Heart left ventricle (tissue), 16 donors: Measurements from ENCODE around the gene VGLL2. TPM values are rescaled to one million over a fixed set of nuclear protein-coding genes. Genes with fewer than 3 reads are reported as not detected.
A peak's percentile ranks its signal among the peaks of the same experiment; 100 is the strongest.

Experiments used
- ATAC-seq, 4 donors: fragments of 200-7000 bp; cut with Tn5 transposase; one replicate each; pipeline ENCODE4 v1.9.1; 2020 to 2022; ENCODE audit warnings: moderate library complexity in 4 of 4, mild to moderate bottlenecking in 3 of 4, moderate number of reproducible peaks in 1 of 4
- DNase-seq, 5 donors: peaks; one replicate each; pipeline ENCODE4 v3.0.0-alpha.2; 2020
- H3K27ac ChIP-seq, 12 donors: fragments of 200-600 bp; sonication (generic) in 4 of 12; one replicate each; pipeline versions ENCODE4 v1.5.0 to v1.8.0; 2016 to 2022; ENCODE audit warnings: mild to moderate bottlenecking in 2 of 12
- H3K27me3 ChIP-seq, 9 donors: fragments of 200-600 bp; sonication (generic) in 2 of 9; one replicate each; pipeline versions ENCODE4 v1.5.1 to v1.8.0; 2016 to 2022; ENCODE audit warnings: mild to moderate bottlenecking in 3 of 9
- H3K36me3 ChIP-seq, 9 donors: fragments of 200-600 bp; sonication (generic) in 2 of 9; one replicate each; pipeline versions ENCODE4 v1.5.0 to v1.8.0; 2018 to 2022; ENCODE audit warnings: mild to moderate bottlenecking in 2 of 9
- H3K4me1 ChIP-seq, 12 donors: fragments of 200-600 bp; sonication (generic) in 4 of 12; one replicate each; pipeline versions ENCODE4 v1.5.0 to v1.8.0; 2016 to 2022; ENCODE audit warnings: mild to moderate bottlenecking in 3 of 12
- H3K4me3 ChIP-seq, 12 donors: fragments of 200-600 bp; sonication (generic) in 4 of 12; one replicate each; pipeline versions ENCODE4 v1.5.0 to v1.8.0; 2017 to 2022; ENCODE audit warnings: mild to moderate bottlenecking in 9 of 12, moderate library complexity in 4 of 12
- H3K9me3 ChIP-seq, 12 donors: fragments of 200-600 bp; sonication (generic) in 4 of 12; one replicate each; pipeline versions ENCODE4 v1.5.0 to v1.8.0; 2016 to 2022; ENCODE audit warnings: mild to moderate bottlenecking in 1 of 12
- CTCF ChIP-seq, 12 donors: fragments of 200-600 bp; sonication (generic) in 4 of 12; IDR thresholded peaks; one replicate each; pipeline versions ENCODE4 v1.5.0 to v1.8.0; 2018 to 2022; ENCODE audit warnings: antibody characterized with exemption in 12 of 12, mild to moderate bottlenecking in 5 of 12
- POLR2A ChIP-seq, 2 donors: fragments of 450-650 bp; IDR thresholded peaks; one replicate each; pipeline ENCODE4 v1.6.1; 2017; ENCODE audit warnings: antibody characterized with exemption in 2 of 2, mild to moderate bottlenecking in 2 of 2, moderate library complexity in 2 of 2
- WGBS, 4 donors: extraction: QIAGEN DNeasy Blood & Tissue Kit in 2 of 4; methylation state at CpG; one replicate each; pipeline versions ENCODE4 v1.1.5 to v1.1.7; 2013 to 2018; 5-methylcytosine and 5-hydroxymethylcytosine counted together
- intact Hi-C, 10 donors: fragments of 100-400 bp; cut with DNase I; formaldehyde crosslinking; loops; one replicate each; pipeline versions ENCODE4 v1.11.1 to v1.14.2; 2022
- polyA plus RNA-seq, 2 donors: library from polyadenylated mRNA; stranded (reverse); fragments of 200-250 nt; gene quantifications; one replicate each; pipeline ENCODE4 v1.2.3, GENCODE V29; 2013
- total RNA-seq, 9 donors: library from RNA; depleted of rRNA in 2 of 9; stranded (reverse); fragments of >200 nt in 2 of 9; fragmentation: NEBNext Ultra II Directional in 3 of 9; extraction: Animal tissue kit (Norgen Biotek cat#: 25700) in 3 of 9; gene quantifications; one replicate each; pipeline versions ENCODE4 v1.1.0 to v1.2.4, GENCODE V29; 2016 to 2023
- donor health status: ischemic (EF 13 %, LVEDD 7.1; RV severe dilation, severe dysfunction).
- donor health status: healthy with polysubstance abuse.
- donor health status: DM: no; HTN: yes; CAD: no.
- donor health status: DM: no; HTN: no; CAD: no.
- donor health status: ischemic (EF 25% LVEDD 6.9; RV normal size, moderate dysfunction).
- donor health status: ischemic (EF 25% LVEDD 5.7; RV mildly dilated, moderate dysfunction).
- donor health status: healthy.
- donor health status: DM: yes; HTN: yes; CAD: no.
- donor health status: ischemic (EF 35%, LVEDD 5.7; RV mildly dilated, moderate dysfunction).
- donor health status: nonischemic (EF 11% LVEDD 7.7; RV severe dilation, severe dysfunction).
- donor health status: DM: yes; HTN: yes; CAD: no.
- donor health status: PGD.
- donor health status: ischemic (EF 29% LVEDD 5.4; RV normal size, mild dysfunction).
- donor health status: nonischemic (EF 23%, LVEDD 6.1; RV moderate dilation, normal function).

VGLL2 gene
- total and polyA plus RNA-seq, 11 donors: 0.20 to 29.3 (median 0.52) TPM; not detected in 4

DNA sequence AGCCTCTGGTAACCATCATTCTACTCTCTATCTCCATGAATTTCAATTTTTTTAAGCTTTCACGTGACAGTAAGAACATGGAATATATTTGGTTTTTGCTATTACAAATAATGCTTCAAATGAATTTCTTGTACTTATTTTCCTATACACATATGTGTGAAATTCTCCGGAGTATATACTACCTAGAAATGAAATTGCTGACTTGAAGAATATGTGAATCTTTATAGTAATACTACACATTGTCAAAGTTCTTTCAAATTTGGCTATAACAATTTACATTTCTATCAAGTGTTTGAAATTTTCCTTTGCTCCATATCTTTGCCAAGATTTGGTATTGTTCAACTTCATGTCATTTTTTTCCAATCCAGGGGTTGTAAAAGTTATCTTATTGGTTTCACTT, 11.6 kb upstream of the VGLL2 start:
- Histone ChIP-seq H3K27me3 (peaks cover 0 to 3% (median 0%) of the 10 kb centered on the region in 9 donors), H3K4me1 (no peaks in the 10 kb centered on the region), H3K9me3 (no peaks in the 10 kb centered on the region), H3K36me3 (no peaks in the 10 kb centered on the region), H3K4me3 (no peak overlapping the region), H3K27ac (no peak overlapping the region)
- 74 to 83% (median 76%) methylated on average over 2 of the region's 2 CpGs for WGBS, 4 donors
- intact Hi-C loops: no loop called here
- ATAC-seq (no peak), DNase-seq (no peak)
- TF ChIP-seq POLR2A (IDR thresholded peaks at IDR 0.05): no peak
- no peak for TF ChIP-seq CTCF (IDR thresholded peaks at IDR 0.05)

GRCh38 chr6:117262799-117263198, 2.6 kb upstream of the VGLL2 start:
- peaks cover 38 to 78% (median 70%) of the 10 kb centered on the region in 9 donors for H3K27me3 ChIP-seq
- DNase-seq: no peak
- 23 to 42% (median 31%) methylated on average over 8 of the region's 8 CpGs for WGBS, 4 donors
- peaks cover 0 to 22% (median 16%) of the 10 kb centered on the region in 12 donors for H3K4me1 ChIP-seq
- no peak overlapping the region for H3K27ac ChIP-seq
- no peak overlapping the region for H3K4me3 ChIP-seq
- no peaks in the 10 kb centered on the region for H3K9me3 ChIP-seq
- ATAC-seq: no peak
- TF ChIP-seq POLR2A (IDR thresholded peaks at IDR 0.05): no peak
- no peak for TF ChIP-seq CTCF (IDR thresholded peaks at IDR 0.05)
- H3K36me3 ChIP-seq: no peaks in the 10 kb centered on the region
- intact Hi-C loops: no loop called here

- Histone ChIP-seq H3K27ac (no peak overlapping the region), H3K9me3 (no peaks in the 10 kb centered on the region), H3K4me3 (no peak overlapping the region), H3K27me3 (peaks cover 44 to 84% (median 77%) of the 10 kb centered on the region in 9 donors), H3K36me3 (no peaks in the 10 kb centered on the region), H3K4me1 (peaks cover 0 to 22% (median 16%) of the 10 kb centered on the region in 12 donors)
- no peak for ATAC-seq
- 6 to 10% (median 8%) methylated on average over 8 to 27 of the region's 27 CpGs for WGBS, 4 donors
- intact Hi-C loops: no loop called here
- no peak for TF ChIP-seq CTCF (IDR thresholded peaks at IDR 0.05)
- TF ChIP-seq POLR2A (IDR thresholded peaks at IDR 0.05): no peak
- DNase-seq: no peak
These were observed 1.9 kb upstream of the VGLL2 start for GRCh38 chr6:117263353-117263927.

GRCh38 chr6:117264369-117264691, 1.0 kb upstream of the VGLL2 start:
- peak overlapping the region; percentile 16 to 54 (median 41) for H3K4me3 ChIP-seq
- intact Hi-C loops: no loop called here
- peaks cover 50 to 93% (median 85%) of the 10 kb centered on the region in 9 donors for H3K27me3 ChIP-seq
- no peak for ATAC-seq
- peaks cover 0 to 22% (median 16%) of the 10 kb centered on the region in 12 donors for H3K4me1 ChIP-seq
- no peaks in the 10 kb centered on the region for H3K9me3 ChIP-seq
- H3K36me3 ChIP-seq: no peaks in the 10 kb centered on the region
- WGBS, 4 donors: 1 to 7% (median 3%) methylated on average over 8 of the region's 8 CpGs
- no peak for TF ChIP-seq POLR2A (IDR thresholded peaks at IDR 0.05)
- TF ChIP-seq CTCF (IDR thresholded peaks at IDR 0.05): no peak
- H3K27ac ChIP-seq: no peak overlapping the region
- no peak for DNase-seq
